CMK (cell line): ENCODE data around the gene KCNJ12.
"Not testable (repeated sequence)": the region's sequence is repeated elsewhere in the genome, so short reads cannot be mapped to it uniquely, and the experiment has no call there.

Experiments
- DNase-seq: peaks from one replicate; pipeline ENCODE4 v3.0.0-alpha.2; 2010; ENCODE audit warnings: low read depth

The KCNJ12 gene

DNA sequence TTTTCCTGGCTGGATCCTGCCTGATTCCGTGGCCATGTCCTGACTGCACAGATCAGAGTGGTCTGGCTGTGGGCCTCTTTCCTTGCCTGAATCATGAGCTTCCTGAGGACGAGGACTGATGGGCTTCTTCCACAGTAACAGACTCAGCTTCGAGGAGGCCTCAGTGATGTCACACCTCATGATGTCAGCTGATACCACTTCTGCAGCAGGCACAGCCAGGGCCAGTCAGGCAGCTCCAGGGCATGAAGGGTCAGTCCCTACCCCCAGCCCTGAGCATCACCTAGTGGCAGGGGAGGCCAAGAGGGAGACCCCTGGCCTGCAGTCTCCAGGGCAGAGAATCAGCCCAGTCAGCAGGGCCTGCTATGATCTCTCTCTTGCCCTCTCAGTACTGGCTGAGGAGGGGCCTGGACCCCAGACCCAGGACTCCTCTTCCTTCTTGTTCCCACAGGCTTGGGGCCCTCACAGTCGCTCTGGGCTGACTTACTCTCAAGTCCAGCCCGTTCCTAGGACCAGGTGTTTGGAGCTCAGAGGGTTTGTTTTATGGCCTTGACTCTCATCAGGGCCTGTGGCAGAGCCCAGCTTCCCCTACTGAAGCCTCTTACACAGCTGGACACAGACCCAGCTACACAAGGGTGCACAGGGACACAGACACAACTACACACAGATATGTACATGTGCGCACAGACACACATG, 26.7 kb upstream of the KCNJ12 start:
- not testable (repeated sequence) for DNase-seq

DNA sequence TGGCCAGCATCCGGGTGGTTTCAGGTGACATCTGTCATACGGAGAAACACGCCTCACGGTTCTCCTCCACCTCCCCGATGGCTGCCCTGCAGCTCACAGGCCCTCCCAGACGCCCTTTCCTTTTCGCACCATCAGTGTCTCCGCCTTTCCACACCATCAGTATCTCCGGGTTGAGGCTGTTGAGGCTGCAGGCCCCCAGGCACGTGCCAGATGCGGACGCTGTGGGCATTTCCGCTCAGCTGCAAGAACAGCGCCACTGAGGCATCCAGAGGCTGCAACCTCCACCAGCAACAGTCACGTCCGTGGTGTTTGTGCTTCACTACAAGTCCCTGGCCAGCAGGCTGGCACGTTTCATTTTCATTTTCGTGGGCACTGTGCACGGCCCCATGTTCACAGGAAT, 25.7 kb upstream of the KCNJ12 start:
- not testable (repeated sequence) for DNase-seq

DNA sequence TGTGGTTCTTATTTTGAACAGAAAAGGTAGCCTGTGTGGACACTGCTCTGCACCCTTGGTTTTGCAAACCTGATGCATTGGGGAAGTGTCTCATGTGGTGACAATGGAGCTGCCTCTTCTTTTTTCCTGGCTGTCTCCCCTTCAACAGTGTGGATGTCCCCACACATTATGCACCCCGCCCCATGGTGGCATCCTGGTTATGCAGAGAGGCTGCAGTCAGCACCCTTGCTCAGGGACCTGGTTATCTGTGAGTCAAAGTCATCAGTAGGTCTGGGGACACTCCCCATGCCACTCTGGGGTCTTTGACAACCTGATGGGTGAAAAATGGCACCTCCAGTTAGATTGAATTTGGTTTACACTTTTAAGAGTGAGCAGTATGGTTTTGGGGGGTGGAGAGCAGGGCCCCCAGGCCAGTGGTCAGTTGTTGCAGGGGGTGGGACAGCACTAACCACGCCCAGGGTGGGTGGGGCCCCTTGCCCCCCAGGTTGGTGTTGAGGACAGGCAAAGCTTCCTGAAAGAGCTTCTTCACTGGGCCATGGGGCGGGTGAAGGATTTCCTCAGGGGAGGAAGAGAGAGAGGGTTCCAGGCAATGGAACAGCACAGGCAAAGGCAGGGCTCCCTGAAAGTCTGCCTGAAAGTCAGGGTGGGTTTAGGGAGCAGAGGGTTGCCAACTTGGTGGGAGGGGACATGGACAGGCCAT, 24.6 kb upstream of the KCNJ12 start:
- DNase-seq, result no peak

DNA sequence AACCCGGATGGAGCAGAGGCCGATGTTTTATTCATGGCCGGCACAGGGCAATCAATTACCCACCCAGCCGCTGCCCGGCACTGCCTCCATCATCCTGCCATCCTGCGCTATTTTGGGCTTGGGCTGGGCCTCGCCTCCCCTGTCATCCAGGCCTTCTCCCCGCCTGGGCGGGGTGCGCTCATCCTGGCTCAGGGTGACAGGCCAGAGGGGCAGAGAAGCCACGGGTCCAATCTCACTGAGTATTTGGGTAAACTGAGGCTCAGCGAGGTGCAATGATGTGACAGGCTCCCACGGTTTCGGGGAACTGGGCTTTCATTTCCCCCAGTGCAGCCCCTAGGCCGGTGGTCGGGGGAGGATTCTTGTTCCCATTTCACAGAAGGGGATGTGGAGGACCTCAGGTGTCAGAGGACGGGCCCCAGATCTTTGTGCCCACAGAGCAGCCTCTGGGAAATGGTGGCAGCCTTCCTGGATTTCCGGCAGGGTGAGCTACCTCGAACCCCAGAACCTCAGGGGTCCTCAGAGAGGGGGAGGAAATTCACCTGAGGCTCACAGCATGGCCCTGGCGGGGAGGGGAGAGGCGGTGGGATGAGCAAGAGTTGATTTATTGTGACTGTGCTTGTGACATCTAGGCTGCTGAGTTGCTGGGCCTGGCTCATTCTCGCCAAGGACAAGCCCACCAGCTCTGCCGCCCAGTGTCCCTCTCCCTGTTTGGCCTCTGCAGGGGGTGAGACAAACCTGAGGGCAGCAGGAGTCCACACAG, 23.8 kb upstream of the KCNJ12 start:
- DNase-seq, result no peak

DNA sequence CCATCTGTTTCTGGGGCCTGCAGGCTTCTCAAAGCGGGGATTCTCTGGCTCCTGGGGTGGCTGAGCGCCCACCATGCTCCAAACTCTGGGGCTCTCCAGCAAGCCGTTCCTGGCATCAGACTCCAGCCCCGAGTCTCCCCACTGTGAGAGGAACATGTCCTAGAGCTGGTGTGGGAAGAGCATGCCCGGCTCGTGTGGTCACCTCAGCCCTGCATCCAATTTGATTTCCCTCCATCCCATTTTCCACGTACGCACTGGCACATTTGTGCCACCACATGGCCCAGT, 23.2 kb upstream of the KCNJ12 start:
- DNase-seq, result no peak

DNA sequence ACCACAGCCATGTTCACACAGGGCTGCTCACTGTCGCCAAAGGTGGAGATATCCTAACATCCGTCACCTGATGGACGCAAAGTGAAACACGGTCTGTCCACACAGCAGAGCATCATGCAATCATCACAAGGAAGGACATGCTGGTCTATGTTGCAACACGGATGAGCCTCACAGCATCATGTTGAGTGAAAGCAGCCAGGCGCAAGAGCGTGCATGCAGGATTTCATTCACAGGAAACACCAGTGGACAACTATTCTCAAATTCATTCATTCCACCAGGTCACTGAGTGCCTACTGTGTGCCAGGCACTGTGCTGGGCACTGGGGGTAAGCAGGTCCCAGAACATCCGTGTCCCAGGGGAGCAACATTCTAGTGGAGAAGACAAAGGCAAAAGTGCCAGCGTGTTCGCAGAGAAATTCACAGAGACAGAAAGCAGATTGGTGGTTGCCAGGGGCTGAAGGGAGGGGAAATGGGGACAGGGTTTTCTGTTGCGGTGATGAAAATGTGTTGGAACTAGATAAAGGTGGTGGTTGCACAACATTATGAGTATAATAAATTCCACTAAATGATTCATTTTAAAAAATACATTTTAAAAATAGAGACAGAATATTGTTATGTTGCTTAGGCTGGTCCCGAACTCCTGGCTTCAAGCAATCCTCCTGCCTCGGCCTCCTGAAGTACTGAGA, 22.7 kb upstream of the KCNJ12 start:
- DNase-seq, result no peak

DNA sequence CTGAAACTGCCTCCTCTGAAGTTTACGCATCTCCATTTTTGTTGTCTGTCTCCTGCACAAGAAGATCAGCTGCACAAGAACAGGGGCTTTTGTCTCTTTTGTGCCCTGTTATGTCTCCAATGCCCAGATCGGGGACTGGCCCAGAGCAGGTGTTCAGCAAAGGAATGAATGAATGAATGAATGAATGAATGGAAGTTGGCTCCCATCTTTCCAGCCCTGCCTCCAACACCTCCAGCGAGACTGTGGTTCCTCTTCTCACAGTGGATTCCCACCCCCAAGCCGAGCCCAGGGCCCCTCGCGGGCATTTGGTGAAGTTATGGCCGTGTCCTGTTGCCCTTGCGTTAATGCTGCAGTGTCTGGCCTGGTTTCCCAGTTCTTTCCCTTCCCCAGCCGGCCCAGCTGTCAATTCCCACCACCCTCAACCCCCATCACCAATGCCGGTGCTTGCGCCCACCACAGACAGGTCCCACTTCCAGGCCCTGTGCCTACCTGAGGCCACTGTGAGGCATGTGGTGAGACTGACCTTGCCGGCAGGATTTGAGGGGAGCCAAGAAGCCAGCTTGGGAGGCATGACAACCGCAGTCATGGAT, 21.3 kb upstream of the KCNJ12 start:
- DNase-seq, result no peak

DNA sequence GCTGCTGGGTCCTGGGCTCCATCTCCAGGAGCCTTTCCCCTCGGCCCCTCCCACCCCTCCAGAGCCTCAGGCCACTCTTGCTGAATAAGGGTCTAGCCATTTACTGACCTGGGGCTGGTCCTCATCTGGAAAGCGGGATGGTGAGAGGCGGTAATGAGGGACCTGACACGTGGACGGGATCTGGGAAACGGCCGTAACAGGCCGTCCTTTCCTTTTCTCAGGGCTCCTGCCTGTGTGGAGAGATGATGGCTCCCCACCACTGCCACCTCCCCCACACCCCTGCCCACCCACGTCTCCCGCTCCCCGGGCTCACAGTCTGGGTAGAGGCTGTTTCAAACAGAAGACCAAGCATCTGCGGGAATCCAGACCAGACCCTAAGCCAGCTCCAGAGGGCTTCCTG, 20.6 kb upstream of the KCNJ12 start:
- no peak for DNase-seq

DNA sequence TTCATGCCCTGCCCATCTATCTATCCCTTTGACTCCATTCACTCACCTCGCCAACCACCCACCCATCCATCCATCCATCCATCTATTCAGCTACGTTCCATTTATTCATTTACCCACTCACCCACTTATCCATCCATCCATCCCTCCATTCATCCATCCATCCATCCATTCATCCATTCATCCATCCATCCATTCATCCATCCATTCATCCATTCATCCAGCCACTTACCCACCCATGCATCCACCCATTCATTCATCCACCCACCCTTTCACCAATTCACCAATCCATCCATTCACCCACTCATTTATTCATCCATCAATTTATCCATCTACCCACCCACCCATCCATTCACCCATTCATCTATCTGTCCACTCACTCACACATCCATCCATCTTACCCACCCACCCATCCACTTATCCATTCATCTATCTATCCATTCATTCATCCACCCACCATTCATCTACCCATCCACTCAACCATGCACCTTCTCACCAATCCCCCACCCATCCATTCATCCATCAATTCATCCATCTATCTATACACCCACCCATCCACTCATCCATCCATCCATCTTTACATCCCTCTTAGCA, 19.5 kb upstream of the KCNJ12 start:
- no peak for DNase-seq

DNA sequence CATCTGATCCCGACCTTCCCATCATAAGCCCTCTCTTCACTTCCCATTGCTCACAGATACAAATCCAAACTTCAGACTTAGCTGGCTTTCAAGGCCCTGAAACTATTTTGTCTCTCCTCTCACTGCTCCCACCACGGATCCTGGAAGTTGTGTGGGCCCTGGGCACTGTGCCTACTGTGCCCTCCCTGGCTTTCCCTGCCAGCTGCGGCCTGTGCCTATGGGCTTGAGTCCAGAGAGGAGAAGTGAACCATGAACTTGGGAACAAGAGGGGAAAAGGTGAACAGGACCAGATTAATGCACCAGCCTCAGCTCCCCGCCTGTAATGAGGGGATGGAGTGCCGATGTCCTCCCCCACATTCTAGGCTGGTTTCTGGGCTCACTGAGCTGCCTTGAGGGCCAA, 18.9 kb upstream of the KCNJ12 start:
- no peak for DNase-seq

DNA sequence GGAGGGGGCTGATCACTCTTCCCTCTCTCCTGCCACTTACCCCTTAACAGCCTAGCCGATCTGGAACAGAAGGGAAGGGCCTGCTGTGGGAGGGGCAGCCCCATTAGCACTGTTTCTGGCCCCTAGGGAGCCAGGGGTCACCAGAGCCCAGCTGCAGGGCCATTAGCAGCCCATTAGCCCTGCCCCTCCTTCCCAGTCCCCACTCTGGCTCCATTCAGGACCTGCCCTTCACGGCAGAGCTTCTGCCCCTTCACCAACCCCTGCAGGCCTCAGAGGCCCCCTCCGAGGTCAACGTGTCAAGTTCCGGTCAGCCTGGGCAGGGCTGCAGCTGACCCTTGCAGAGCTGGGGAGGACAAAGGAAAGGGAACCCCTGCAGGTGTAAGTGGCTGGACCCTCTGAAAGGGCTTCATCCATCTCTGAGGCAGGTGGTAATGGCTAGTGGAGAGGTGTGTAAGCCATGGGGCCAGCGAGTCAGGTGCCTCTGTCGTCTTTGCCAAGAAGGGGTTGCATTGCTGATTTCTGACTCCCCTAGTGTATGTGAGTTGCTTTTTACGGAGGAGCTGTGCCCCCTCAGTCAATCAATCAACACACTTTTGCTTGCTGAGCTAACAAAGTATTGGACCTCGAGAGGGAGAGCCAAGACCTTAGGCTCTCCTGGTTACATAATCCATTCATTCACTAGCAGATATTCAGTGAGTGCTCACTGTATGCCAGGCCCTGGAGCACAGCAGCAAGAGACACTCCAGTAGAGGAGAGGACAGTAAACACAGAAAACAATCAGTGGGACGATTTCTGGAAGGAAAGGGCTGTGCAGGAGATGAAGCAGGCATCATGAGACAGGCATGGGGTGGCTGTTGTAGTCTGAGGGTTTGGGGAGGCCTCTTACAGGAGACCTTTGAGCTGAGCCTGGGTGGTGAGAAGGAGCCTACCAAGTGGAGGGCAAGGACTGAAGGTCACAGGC, 18.2 kb upstream of the KCNJ12 start:
- no peak for DNase-seq

DNA sequence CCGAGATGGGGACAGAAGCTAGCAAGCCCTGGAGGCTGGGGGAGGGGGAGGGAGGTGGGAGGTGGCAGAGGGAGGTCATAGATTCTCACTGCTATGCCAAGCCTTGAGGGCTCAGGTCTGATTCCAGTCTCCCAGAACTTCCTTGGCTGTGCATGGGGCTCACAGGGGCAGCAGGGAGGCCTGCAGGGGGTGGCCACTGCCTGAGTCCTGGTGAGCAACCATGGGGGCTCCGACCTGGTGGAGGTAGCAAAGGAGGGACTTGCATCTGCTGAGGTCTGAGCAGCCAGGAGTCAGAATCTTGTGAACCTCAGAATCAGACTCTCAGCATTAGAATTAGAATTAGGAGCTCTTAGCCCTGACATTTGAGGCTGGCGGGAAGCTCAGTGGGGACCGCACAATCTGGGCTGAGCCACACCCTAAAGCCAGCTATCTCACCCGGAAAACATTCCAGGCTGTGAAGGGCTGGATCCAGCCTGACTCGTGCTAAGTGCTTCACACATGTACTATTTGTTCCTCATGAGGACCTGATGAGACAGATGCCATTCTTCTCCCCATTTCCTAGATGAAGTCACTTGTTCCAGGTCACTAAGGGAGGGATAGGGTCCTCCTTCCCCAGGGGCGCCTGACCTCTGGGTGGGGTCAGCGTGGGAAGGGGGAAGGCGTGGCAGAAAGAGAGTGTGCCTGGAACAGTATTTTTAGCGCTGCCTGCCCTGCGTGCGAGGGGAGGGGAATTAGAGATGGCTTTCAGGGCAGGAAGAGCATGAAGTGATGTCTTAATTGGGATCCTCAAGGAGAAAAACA, 17.3 kb upstream of the KCNJ12 start:
- DNase-seq, result no peak

DNA sequence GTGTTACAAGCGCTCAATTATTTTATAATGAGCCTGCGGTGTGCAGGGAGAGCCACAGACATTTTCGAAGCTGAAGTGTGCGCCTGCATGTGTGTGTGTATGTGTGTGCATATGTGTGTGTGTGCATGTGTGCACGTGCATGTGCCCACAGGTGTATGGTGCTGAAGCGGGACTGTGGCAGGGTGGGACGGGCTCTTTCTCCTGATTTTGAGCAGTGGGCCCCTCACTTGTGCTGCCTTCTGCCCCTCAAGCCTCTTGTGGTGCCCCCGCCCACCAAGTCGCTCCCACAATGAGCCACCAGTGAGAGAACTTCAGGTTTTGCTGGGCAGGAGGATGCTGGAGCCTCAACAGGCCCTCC, 16.7 kb upstream of the KCNJ12 start:
- DNase-seq, result no peak

DNA sequence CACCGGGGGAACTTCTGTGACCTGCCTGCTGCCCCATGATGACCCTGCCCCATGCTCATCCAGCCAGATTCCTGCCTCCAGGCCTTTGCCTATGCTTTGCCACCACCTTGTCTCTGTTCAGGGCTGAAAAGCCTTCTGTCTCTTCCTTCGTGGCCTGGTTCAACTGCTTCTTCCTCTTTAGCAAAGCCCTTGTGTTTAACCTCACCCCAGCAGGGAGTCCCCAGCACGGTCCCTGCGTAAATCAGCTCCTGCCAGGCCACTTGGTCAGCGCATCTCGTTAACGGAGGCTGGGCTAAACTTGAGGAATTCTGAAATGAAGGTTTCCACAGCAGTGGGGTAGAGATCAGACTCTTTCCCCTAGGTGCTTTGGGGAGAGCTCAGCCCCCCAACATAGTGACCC, 16.1 kb upstream of the KCNJ12 start:
- no peak for DNase-seq

DNA sequence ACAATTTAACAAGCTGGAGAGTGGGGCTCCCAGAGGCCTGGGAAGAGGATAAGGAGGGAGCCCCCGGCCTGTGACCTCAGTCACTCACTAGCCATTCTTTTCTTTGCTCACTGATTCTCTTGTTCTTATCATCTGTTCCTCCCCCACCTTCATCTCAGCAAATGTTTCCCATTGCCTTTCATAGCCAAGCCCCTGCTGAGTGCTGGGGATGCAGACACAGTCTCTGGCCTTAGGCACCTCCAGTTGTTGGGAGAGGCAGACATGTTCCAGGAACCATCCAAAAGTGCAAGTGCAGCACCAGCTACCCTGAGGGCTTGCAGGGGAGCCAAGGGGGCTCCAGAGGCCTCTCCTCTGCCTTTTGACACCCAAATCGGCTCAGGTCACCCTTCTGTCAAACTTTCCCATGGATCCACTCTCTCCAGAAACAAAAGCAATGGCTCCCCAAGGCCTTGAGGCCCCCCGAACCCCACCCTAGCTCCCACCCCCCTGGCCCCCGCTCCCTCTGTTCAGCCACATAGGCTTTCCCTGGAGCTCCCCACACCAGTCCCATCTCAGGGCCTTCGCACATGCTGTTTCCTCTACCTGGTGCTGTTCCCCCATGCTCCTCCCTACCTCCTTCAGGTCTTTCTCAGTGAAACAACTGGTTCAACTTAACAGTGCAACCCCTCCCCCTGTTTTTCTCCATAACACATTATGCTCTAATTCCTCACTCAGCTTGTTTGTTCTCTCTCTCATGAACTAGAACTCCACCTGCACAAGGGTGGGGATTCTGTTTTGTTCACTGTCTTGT, 14.9 kb upstream of the KCNJ12 start:
- DNase-seq, result no peak

DNA sequence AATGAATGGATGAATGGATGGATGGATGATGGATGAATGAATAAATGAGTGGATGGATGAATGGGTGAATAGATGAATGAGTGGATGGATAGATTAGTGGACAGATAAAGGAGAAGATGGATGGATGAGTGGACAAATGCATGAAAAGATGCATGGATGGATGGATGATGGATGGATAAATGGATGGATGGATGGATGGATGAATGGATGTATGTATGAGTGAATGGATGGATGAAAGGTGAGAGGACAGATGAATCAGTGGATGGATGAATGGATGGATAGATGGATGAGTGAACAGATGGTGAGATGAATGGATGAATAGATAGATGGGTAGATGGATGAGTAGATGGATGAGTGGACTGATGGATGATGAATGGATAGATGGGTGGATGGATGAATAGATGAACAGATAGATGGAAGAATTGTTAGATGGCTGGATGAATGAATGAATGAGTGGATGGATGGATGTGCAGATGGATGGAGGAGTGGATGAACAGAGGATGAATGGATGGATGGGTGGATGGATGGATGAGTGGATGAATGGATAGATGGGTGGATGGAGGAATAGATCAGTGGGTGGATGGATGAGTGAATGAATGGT, 13.7 kb upstream of the KCNJ12 start:
- DNase-seq, result no peak

DNA sequence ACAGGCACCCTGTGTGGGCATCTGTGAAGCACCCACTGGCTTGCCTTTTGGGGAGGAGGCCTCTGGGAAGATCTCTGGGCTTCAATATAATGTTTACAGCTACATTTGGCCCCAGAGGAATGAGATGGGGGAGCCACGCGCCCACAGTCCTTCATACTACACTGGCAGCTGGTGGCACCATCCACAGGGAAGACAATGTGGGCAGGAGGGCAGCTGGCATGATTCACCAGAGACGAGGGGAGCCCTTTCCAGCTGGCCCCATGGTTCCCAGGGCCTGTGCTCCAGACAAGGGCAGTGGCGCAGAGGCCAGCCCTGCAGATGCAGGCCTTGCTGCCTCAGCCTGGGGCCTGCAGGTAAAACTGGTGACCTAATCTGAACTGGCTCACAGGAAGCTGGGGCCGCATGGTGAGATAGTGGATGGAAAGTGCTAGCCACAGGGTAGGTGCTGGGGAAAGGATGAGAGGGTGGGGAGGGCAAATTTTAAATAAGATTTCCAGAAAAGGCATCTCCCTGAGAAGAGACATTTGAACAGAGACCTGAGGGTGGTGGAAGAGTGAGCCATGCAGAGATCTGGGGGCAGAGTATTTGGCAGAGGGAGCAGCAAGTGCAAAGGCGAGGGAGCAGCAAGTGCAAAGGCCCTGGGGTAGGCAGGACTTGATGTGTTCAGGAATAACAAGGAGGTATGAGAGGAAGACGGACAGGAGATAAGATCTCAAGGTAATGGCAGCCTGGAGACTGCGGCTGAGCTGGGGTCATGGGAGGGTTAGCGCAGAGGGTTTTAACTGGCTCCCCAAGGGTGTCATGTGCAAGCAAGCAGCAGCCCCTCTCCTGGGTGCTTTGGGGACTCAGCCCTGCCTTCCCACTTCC, 12.1 kb upstream of the KCNJ12 start:
- DNase-seq, result no peak

DNA sequence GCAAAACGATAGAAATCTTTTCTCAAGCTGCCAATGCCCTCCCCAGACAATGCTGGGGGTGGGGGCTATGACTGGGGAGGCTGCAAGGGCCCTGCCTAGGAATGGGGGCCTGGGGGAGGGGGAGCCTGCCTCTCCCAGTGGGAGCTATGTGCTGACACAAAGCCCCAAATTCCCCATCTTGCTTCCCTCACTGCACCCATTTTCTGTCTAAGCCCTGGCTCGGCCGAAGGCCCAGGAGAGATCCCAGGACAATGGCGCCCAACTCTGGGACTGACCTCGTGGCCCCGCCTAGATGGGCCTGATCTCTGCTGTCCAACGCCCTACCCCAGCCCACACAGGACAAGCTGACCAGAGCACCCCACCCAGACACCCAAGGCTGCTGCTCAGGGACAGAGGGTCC, 11.1 kb upstream of the KCNJ12 start:
- DNase-seq, result no peak
